Stimulated activated naive CD8-positive, alpha-beta T cell treated with anti-CD3 and anti-CD28 coated beads, Interleukin-15, Interleukin-2, amounts not matched to agents 100 ng/mL and 50 ng/mL, for 24 hours (primary cell): ENCODE results near the gene ZNF587.
"Not testable (repeated sequence)": the region's sequence is repeated elsewhere in the genome, so short reads cannot be mapped to it uniquely, and the experiment has no call there.

ENCODE experiments used
- H3K27ac Mint-ChIP-seq: one replicate; pipeline ENCODE4 v1.8.0; 2021; ENCODE audit warnings: mild to moderate bottlenecking, mixed read lengths
- H3K27me3 Mint-ChIP-seq: one replicate; pipeline ENCODE4 v1.8.0; 2021; ENCODE audit warnings: mixed read lengths
- H3K36me3 Mint-ChIP-seq: one replicate; pipeline ENCODE4 v1.8.0; 2021; ENCODE audit warnings: low read depth, mixed read lengths
- H3K4me1 Mint-ChIP-seq: one replicate; pipeline ENCODE4 v1.8.0; 2021; ENCODE audit warnings: low read depth, mixed read lengths
- H3K4me3 Mint-ChIP-seq: one replicate; pipeline ENCODE4 v1.8.0; 2021; ENCODE audit warnings: mild to moderate bottlenecking, mixed read lengths
- H3K9me3 Mint-ChIP-seq: one replicate; pipeline ENCODE4 v1.8.0; 2021; ENCODE audit warnings: mixed read lengths

Gene ZNF587

DNA sequence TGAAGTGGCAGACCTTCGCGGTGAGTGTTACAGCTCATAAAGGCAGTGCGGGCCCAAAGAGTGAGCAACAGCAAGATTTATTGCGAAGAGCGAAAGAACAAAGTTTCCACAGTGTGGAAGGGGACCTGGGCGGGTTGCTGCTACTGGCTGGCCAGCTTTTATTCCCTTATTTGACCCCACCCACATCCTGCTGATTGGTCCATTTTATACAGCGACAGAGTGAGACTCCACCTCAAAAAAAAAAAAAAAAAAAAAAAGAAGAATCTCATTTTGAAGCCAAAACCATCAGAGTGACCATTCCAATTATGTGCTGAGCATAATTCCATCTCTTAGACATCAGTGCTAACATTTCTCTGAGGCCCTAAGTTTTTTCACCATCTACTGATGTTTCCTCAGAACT lies 33.0 kb upstream of the ZNF587 start:
- no peaks in the 10 kb centered on the region for H3K27me3 Mint-ChIP-seq
- no peak overlapping the region for H3K4me3 Mint-ChIP-seq
- H3K27ac Mint-ChIP-seq, result no peak overlapping the region
- peaks cover 29% of the 10 kb centered on the region for H3K36me3 Mint-ChIP-seq
- peaks cover 67% of the 10 kb centered on the region for H3K4me1 Mint-ChIP-seq
- no peaks in the 10 kb centered on the region for H3K9me3 Mint-ChIP-seq

DNA sequence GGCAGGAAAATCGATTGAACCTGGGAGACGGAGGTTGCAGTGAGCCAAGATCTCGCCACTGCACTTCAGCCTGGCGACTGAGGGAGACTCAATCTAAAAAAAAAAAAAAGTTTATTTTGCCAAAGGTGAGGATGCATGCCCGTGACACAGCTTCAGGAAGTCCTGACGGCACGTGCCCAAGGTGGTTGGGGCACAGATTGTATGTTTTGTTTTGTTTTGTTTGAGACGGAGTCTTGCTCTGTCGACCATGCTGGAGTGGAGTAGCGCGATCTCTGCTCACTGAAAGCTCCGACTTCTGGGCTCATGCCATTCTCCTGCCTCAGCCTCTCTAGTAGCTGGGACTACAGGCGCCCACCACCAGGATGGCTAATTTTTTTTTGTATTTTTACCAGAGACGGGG lies 31.7 kb upstream of the ZNF587 start:
- H3K4me3 Mint-ChIP-seq, result peak overlapping the region; percentile 99
- peaks cover 31% of the 10 kb centered on the region for H3K36me3 Mint-ChIP-seq
- no peaks in the 10 kb centered on the region for H3K9me3 Mint-ChIP-seq
- no peaks in the 10 kb centered on the region for H3K27me3 Mint-ChIP-seq
- peaks cover 68% of the 10 kb centered on the region for H3K4me1 Mint-ChIP-seq
- no peak overlapping the region for H3K27ac Mint-ChIP-seq

DNA sequence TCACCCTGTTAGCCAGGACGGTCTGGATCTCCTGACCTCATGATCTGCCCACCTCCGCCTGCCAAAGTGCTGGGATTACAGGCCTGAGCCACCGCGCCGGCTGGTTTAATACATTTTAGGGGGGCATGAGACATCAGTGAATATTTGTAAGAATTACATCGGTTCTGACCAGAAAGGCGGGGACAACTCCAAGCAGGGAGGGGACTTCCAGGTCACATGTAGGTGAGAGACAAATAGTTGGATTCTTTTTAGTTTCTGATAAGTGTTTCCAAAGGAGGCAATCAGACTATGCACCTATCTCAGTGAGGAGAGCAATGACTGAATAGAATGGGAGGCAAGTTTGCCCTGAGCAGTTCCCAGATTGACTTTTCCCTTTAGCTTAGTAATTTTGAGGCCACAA lies 31.3 kb upstream of the ZNF587 start:
- H3K36me3 Mint-ChIP-seq, result peaks cover 31% of the 10 kb centered on the region
- peak overlapping the region; percentile 99 for H3K4me3 Mint-ChIP-seq
- H3K27me3 Mint-ChIP-seq, result no peaks in the 10 kb centered on the region
- no peaks in the 10 kb centered on the region for H3K9me3 Mint-ChIP-seq
- peak overlapping the region; percentile 70 for H3K27ac Mint-ChIP-seq
- peaks cover 68% of the 10 kb centered on the region for H3K4me1 Mint-ChIP-seq

DNA sequence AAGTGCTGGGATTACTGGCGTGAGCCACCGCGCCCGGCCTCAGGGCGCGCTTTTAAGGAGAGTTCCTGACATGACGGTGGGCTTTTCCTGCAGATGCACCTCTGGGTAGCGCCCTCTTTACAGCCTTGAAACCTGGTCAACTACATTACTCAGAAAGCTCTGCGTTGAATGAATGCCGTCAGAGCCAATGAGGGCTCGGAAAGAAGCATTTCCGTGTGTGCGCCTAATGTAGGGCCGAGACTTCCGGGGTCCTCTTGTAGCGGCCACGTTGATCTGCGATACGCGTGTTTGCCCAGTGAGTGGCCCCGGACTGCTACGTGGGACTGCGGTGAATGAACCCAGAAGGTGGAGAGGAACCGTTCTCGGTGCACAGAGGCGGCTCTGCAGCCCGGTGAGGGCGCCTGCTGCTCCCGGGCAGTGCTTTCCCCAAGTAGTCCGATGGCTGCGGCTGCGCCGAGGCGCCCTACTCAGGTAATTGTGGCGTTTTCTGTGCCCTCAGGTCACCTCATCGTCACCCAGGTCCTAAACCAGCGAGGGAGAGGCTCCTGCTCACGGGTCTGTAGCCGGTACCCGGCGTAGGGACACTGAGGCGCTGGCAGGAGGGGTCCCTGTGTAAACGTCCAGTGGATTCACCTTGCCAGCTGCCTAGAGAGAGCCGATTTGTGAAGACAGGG lies 30.0 kb upstream of the ZNF587 start:
- Mint-ChIP-seq H3K36me3 (peaks cover 34% of the 10 kb centered on the region), H3K4me3 (peak overlapping the region; percentile 99), H3K9me3 (no peaks in the 10 kb centered on the region), H3K27ac (peak overlapping the region; percentile 98), H3K27me3 (no peaks in the 10 kb centered on the region), H3K4me1 (peaks cover 68% of the 10 kb centered on the region)

DNA sequence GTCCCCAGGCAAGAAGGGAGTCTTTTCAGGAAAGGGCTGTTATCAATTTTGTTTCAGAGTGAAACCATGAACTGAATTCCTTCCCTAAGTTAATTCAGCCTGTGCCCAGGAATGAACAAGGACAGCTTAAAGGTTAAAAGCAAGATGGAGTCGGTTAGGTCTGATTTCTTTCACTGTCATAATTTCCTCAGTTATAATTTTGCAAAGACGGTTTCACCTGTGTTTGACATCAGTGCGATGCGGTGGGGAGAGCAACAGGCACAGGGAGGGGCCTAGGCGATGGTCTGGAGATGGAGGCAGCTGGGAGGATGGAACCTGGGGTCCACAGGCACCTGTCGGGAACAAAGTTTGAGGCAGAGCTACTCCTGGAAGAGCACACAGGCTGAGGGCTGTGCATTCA lies 29.1 kb upstream of the ZNF587 start:
- Mint-ChIP-seq H3K27ac (peak overlapping the region; percentile 98), H3K9me3 (no peaks in the 10 kb centered on the region), H3K4me1 (peaks cover 62% of the 10 kb centered on the region), H3K4me3 (peak overlapping the region; percentile 99), H3K36me3 (peaks cover 40% of the 10 kb centered on the region), H3K27me3 (no peaks in the 10 kb centered on the region)

DNA sequence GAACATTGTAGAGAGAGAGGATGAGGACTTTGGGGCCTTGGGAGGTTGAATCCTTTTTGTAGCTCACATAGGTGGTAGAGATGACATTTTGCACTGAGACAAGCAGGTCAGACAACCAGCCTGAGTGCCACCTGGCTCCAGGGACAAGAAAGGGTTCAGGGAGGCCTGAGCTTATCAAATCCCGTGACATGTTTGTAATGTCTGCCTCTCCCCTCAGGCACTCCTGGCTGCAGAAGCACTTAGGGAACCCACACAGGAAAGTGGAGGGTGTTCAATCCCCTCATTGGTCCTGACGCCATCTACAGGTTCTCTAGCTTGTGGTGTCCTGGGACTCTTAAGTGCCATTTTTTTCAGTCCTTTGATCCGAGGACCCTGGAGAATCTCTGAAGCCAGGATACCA lies 28.6 kb upstream of the ZNF587 start:
- not testable (repeated sequence) for H3K27me3 Mint-ChIP-seq, H3K9me3 Mint-ChIP-seq
- Mint-ChIP-seq H3K36me3 (peaks cover 45% of the 10 kb centered on the region), H3K27ac (peak overlapping the region; percentile 98), H3K4me1 (peaks cover 58% of the 10 kb centered on the region), H3K4me3 (peak overlapping the region; percentile 99)

DNA sequence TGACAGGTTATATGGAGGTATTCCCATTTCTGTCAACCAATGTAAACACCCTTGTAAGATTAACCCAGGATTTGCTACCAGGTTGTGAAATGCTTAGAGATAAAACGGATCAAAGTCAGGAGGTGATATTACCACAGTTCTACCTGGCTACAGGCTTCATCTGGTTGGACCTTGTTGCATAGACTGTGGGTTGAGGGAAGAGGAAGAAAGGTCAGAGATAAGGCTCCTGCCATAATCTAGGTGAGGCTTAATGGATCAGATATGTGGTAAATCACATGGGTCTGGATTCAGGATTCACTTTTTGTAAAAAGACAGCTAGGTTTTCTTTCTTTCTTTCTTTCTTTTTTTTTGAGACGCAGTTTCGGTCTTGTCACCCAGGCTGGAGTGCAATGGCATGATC lies 28.2 kb upstream of the ZNF587 start:
- not testable (repeated sequence) for H3K27me3 Mint-ChIP-seq, H3K9me3 Mint-ChIP-seq, H3K27ac Mint-ChIP-seq
- H3K36me3 Mint-ChIP-seq, result peaks cover 48% of the 10 kb centered on the region
- peaks cover 58% of the 10 kb centered on the region for H3K4me1 Mint-ChIP-seq
- H3K4me3 Mint-ChIP-seq, result peak overlapping the region; percentile 23

DNA sequence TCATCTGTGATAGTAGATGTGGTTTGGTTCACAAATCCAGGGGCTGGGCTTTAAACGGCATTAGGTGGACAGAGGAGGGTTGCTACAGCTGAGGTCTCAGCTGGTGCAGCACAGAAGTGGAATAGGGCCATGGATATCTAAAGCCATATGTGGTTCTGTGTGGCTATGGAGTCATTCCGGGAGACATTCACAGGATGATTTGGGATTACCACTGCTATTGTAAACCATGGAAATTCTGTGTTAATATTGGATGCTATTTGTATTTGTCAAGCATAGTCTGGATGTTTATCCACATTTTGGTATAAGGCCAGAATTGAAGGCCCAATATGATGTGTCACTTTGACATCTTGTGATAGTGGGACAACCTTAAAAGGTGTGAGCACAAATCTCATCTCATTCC lies 26.5 kb upstream of the ZNF587 start:
- Mint-ChIP-seq H3K36me3 (peaks cover 58% of the 10 kb centered on the region), H3K4me1 (peaks cover 58% of the 10 kb centered on the region), H3K27ac (peak overlapping the region; percentile 37), H3K4me3 (peak overlapping the region; percentile 45)
- H3K9me3 Mint-ChIP-seq, H3K27me3 Mint-ChIP-seq: not testable (repeated sequence)

DNA sequence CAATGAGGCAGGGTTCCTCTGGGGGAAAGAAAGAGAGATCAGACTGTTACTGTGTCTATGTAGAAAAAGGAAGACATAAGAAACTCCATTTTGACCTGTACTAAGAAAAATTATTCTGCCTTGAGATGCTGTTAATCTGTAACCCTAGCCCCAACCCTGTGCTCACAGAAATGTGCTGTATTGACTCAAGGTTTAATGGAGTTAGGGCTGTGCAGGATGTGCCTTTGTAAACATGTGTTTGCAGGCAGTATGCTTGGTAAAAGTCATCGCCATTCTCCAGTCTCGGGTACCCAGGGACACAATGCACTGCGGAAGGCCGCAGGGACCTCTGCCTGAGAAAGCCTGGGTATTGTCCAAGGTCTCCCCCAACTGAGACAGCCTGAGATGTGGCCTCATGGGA lies 26.1 kb upstream of the ZNF587 start:
- H3K4me1 Mint-ChIP-seq, result peaks cover 54% of the 10 kb centered on the region
- H3K9me3 Mint-ChIP-seq, H3K27me3 Mint-ChIP-seq, H3K27ac Mint-ChIP-seq, H3K4me3 Mint-ChIP-seq: not testable (repeated sequence)
- H3K36me3 Mint-ChIP-seq, result peaks cover 58% of the 10 kb centered on the region

DNA sequence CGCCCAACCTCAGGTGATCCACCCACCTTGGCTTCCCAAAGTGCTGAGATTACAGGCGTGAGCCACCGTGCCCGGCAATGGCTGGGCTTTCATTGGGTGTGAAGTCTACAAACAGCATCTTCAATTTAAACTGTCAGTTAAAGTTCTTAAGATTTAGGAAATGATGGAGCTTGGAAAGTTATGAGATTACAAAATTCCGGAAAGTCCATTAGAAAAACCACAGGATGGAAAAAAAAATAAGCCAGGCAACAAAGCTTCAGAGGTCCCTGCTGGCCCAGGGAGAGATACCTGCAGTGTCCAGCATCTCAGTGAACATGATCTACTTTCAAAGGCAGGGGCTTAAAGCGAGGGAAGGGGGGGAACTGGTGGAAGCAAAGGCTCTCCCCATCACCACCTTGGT lies 24.1 kb upstream of the ZNF587 start:
- Mint-ChIP-seq H3K27ac (no peak overlapping the region), H3K27me3 (no peaks in the 10 kb centered on the region), H3K9me3 (no peaks in the 10 kb centered on the region), H3K4me1 (peaks cover 47% of the 10 kb centered on the region), H3K4me3 (no peak overlapping the region), H3K36me3 (peaks cover 64% of the 10 kb centered on the region)

DNA sequence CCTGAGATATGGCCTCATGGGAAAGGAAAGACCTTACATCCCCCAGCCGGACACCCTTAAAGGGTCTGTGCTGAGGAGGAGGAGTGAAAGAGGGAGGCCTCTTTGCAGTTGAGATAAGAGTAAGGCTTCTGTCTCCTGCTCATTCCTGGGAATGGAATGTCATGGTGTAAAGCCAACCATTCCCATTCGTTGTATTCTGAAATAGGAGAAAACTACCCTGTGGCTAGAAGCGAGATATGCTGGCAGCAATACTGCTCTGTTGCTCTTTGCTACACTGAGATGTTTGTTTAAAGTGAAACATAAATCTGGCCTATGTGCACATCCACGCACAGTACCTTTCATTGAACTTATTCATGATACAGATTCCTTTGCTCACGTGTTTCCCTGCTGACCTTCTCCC lies 20.3 kb upstream of the ZNF587 start:
- Mint-ChIP-seq H3K36me3 (peaks cover 58% of the 10 kb centered on the region), H3K27ac (no peak overlapping the region), H3K4me3 (no peak overlapping the region)

DNA sequence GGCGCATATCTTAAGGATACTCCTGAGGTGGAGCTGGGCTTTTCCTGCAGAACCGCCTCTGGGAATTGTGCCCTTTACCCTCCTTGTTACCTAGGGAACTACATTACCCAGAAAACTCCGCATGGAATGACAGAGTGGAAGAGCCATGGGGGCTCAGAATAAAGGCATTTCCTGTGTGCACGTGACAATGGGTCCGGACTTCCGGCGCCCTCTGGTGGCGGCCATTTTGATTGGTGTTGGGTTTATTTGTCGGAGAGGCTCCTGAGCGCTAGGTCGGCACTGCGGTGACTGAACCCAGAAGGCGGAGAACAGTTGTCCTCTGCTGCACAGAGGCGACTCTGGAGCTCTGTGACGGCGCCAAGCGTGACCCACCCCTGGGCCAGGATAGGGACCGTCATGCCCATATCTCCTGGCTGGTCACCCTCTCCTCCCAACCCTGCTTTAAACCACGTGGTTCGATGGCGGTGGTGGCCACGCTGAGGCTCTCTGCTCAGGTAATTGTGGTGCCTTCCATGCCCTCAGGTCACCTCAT lies 19.5 kb upstream of the ZNF587 start, which contains the start of gene ZNF587B:
ZNF587B (plus strand) TSS at position 229 of the 532 bp plus-strand sequence; CDS start at position 459, 230 bp downstream.
- H3K4me1 Mint-ChIP-seq, result peaks cover 18% of the 10 kb centered on the region
- no peaks in the 10 kb centered on the region for H3K27me3 Mint-ChIP-seq
- no peak within 1 kb of the TSS for H3K4me3 Mint-ChIP-seq
- H3K9me3 Mint-ChIP-seq, result no peaks in the 10 kb centered on the region
- H3K27ac Mint-ChIP-seq, result no peak within 1 kb of the TSS
- H3K36me3 Mint-ChIP-seq, result peaks cover 53% of the 10 kb centered on the region

More for the DNA sequence above, 20.3 kb upstream of the ZNF587 start:
- H3K27me3 Mint-ChIP-seq, result no peaks in the 10 kb centered on the region
- peaks cover 23% of the 10 kb centered on the region for H3K4me1 Mint-ChIP-seq
- H3K9me3 Mint-ChIP-seq, result no peaks in the 10 kb centered on the region

DNA sequence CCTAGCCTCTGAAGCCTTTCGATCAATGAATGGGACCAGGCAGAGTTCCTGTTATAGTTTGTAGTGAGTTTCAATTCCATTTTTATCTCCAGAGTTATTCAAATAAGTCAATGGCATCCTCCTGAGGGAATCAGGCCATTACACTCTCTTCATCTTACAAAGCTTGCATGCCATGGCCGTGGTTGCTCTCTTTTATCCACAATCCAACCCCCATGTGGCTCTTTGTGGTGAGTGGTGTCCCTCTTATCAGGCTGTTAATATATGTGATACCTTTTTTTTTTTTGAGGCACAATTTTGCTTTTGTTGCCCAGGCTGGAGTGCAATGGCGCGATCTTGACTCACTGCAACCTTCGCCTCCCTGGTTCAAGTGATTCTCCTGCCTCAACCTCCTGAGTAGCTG lies 12.7 kb upstream of the ZNF587 start:
- Mint-ChIP-seq H3K4me1 (peaks cover 32% of the 10 kb centered on the region), H3K36me3 (peaks cover 53% of the 10 kb centered on the region)
- not testable (repeated sequence) for H3K9me3 Mint-ChIP-seq, H3K27me3 Mint-ChIP-seq, H3K4me3 Mint-ChIP-seq, H3K27ac Mint-ChIP-seq

DNA sequence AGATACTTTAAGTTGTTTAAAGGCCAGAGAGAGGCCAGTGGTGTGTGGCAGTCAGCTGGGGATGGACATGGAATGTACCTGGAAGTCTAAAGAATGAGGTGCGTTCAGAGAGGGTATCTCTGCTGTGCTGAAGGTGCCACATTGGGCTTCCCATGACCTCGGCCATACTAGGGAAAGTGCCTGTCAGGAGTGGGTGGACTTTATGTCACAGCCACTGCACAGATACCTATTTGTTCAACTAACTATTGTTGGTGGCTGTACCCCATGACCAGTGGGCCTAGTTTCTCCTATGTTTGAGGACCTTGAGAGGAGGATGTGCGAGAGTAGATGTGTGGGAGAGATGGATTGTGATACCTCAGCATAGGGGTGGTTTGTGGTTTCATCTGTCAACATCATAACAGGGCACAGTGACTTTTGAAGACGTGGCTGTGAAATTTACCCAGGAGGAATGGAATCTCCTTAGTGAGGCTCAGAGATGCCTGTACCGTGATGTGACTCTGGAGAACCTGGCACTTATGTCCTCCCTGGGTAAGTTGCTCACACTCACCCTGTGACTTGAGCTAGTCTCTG lies 11.0 kb upstream of the ZNF587 start:
- Mint-ChIP-seq H3K36me3 (peaks cover 62% of the 10 kb centered on the region), H3K4me1 (peaks cover 28% of the 10 kb centered on the region)
- not testable (repeated sequence) for H3K9me3 Mint-ChIP-seq, H3K27ac Mint-ChIP-seq, H3K27me3 Mint-ChIP-seq, H3K4me3 Mint-ChIP-seq

DNA sequence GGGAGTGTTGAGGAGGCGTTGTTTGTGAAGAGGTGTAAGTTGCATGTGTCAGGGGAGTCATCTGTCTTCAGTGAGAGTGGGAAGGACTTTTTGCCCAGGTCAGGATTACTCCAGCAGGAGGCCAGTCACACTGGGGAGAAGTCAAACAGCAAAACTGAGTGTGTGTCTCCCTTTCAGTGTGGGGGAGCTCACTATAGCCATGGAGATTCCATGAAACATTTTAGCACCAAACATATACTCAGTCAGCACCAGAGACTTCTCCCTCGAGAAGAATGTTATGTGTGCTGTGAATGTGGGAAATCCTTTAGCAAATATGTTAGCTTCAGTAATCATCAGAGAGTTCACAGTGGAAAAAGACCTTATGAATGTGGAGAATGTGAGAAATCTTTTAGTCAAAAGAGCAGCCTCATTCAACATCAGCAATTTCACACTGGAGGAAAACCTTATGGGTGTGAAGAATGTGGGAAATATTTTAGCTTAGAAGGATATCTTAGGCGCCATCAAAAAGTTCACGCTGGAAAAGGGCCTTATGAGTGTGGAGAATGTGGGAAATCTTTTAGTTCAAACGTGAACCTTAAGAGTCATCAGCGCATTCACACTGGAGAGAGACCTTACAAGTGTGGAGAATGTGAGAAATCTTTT lies 8.4 kb upstream of the ZNF587 start:
- peak overlapping the region; percentile 21 for H3K27ac Mint-ChIP-seq
- H3K4me1 Mint-ChIP-seq, result peaks cover 28% of the 10 kb centered on the region
- peaks cover 84% of the 10 kb centered on the region for H3K36me3 Mint-ChIP-seq

More for the DNA sequence above, 8.4 kb upstream of the ZNF587 start:
- Mint-ChIP-seq H3K27me3 (no peaks in the 10 kb centered on the region), H3K9me3 (no peaks in the 10 kb centered on the region), H3K4me3 (no peak overlapping the region)
